OCI-LY1 (cell line): Measurements from ENCODE around the gene E4F1.

Source experiments
- H2AFZ ChIP-seq: fragments of 200-600 bp; sonication (generic), shearing (Covaris generic); 2 replicates; pipeline ENCODE4 v1.6.0; 2014; ENCODE audit warnings: antibody characterized with exemption, mild to moderate bottlenecking, low read length
- H3F3A ChIP-seq: fragments of 200-600 bp; sonication (generic), shearing (Covaris generic); 2 replicates; pipeline ENCODE4 v1.6.0; 2014; ENCODE audit warnings: mild to moderate bottlenecking, antibody characterized with exemption, low read length, moderate library complexity; ENCODE audit not compliant: insufficient read depth
- H3K27ac ChIP-seq: fragments of 200-600 bp; sonication (generic); 2 replicates; pipeline ENCODE4 v1.5.1; 2014; ENCODE audit warnings: low read length, mixed run types, mild to moderate bottlenecking, low read depth; ENCODE audit not compliant: poor library complexity, severe bottlenecking
- H3K27me3 ChIP-seq: fragments of 200-600 bp; sonication (generic); 2 replicates; pipeline ENCODE4 v1.6.0; 2014; ENCODE audit warnings: antibody characterized with exemption, mild to moderate bottlenecking, low read length, moderate library complexity; ENCODE audit not compliant: insufficient read depth
- H3K36me3 ChIP-seq: fragments of 200-600 bp; sonication (generic); 2 replicates; pipeline ENCODE4 v1.6.1; 2014; ENCODE audit warnings: mild to moderate bottlenecking, antibody characterized with exemption, low read length, moderate library complexity, mixed read lengths; ENCODE audit not compliant: insufficient read depth
- H3K4me1 ChIP-seq: fragments of 200-600 bp; sonication (generic); 2 replicates; pipeline ENCODE4 v1.5.1; 2014; ENCODE audit warnings: mild to moderate bottlenecking, low read length, moderate library complexity; ENCODE audit not compliant: insufficient read depth, severe bottlenecking
- H3K4me2 ChIP-seq: fragments of 200-600 bp; sonication (generic), shearing (Covaris generic); 2 replicates; pipeline ENCODE4 v1.6.1; 2014; ENCODE audit warnings: low read length
- H3K4me3 ChIP-seq: fragments of 200-600 bp; sonication (generic); 2 replicates; pipeline ENCODE4 v1.5.1; 2014; ENCODE audit warnings: low read length, low read depth, mild to moderate bottlenecking, mixed read lengths; ENCODE audit not compliant: poor library complexity, severe bottlenecking
- H3K79me2 ChIP-seq: fragments of 200-600 bp; shearing (Covaris generic); 2 replicates; pipeline ENCODE4 v1.6.1; 2016; ENCODE audit warnings: mixed run types, low read length, mixed read lengths; ENCODE audit not compliant: insufficient read depth
- H3K9ac ChIP-seq: fragments of 200-600 bp; sonication (generic), shearing (Covaris generic); 2 replicates; pipeline ENCODE4 v1.6.1; 2014; ENCODE audit warnings: mild to moderate bottlenecking, low read length, mixed read lengths
- H3K9me2 ChIP-seq: fragments of 200-600 bp; sonication (generic), shearing (Covaris generic); 2 replicates; pipeline ENCODE4 v1.6.1; 2014; ENCODE audit warnings: low read depth, mild to moderate bottlenecking, low read length, mixed read lengths
- H3K9me3 ChIP-seq: fragments of 200-600 bp; shearing (Covaris generic); 2 replicates; pipeline ENCODE4 v1.6.1; 2014; ENCODE audit warnings: low read length, mixed read lengths
- H4K20me1 ChIP-seq: fragments of 200-600 bp; sonication (generic), shearing (Covaris generic); 2 replicates; pipeline ENCODE4 v1.6.0; 2016; ENCODE audit warnings: mild to moderate bottlenecking, low read length; ENCODE audit not compliant: insufficient read depth
- EZH2 ChIP-seq: fragments of 200-600 bp; sonication (generic), shearing (Covaris generic); IDR thresholded peaks from 2 replicates; pipeline ENCODE4 v1.8.0; 2017; ENCODE audit warnings: borderline replicate concordance, mixed run types, mild to moderate bottlenecking, antibody characterized with exemption, low read length, moderate library complexity, mixed read lengths
- TF ChIP-seq, protein P1 (sequence below): fragments of 200-600 bp; sonication (generic), shearing (Covaris generic); IDR thresholded peaks from 2 replicates; pipeline ENCODE4 v1.5.1; 2017; ENCODE audit warnings: mild to moderate bottlenecking, antibody characterized with exemption, low read length, moderate library complexity, mixed read lengths

The E4F1 gene

DNA sequence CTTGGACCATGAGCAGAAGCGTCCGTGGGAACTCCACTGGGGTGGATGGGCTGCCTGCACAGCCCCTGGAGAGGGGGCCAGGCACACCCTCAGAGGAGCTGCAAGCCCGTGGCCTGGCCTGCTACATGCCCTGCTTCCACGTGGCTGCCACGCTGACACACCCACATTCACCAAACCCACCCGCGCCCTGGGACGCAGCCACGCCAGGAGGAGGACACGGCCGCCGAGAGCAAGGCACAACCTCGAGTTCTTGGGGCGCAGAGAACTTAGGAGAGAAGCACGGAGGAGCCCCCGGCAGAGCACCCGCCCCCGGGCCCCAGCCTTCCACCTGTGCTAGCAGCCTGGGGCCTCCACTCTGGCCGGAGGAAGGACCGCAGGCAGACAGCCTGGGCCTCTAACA, 45.8 kb upstream of the E4F1 start:
- Histone ChIP-seq H2AFZ (no peak overlapping the region), H3K9me2 (no peaks in the 10 kb centered on the region), H3K9ac (no peak overlapping the region), H3F3A (no peaks in the 10 kb centered on the region), H3K4me3 (no peak overlapping the region), H3K9me3 (no peaks in the 10 kb centered on the region), H3K4me2 (no peak overlapping the region), H3K27ac (no peak overlapping the region), H3K79me2 (no peaks in the 10 kb centered on the region), H3K4me1 (no peaks in the 10 kb centered on the region), H3K36me3 (peaks cover 47% of the 10 kb centered on the region), H4K20me1 (no peaks in the 10 kb centered on the region), H3K27me3 (no peaks in the 10 kb centered on the region)
- no peak for TF ChIP-seq EZH2
- TF ChIP-seq, protein P1, sequence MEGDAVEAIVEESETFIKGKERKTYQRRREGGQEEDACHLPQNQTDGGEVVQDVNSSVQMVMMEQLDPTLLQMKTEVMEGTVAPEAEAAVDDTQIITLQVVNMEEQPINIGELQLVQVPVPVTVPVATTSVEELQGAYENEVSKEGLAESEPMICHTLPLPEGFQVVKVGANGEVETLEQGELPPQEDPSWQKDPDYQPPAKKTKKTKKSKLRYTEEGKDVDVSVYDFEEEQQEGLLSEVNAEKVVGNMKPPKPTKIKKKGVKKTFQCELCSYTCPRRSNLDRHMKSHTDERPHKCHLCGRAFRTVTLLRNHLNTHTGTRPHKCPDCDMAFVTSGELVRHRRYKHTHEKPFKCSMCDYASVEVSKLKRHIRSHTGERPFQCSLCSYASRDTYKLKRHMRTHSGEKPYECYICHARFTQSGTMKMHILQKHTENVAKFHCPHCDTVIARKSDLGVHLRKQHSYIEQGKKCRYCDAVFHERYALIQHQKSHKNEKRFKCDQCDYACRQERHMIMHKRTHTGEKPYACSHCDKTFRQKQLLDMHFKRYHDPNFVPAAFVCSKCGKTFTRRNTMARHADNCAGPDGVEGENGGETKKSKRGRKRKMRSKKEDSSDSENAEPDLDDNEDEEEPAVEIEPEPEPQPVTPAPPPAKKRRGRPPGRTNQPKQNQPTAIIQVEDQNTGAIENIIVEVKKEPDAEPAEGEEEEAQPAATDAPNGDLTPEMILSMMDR: no peak

DNA sequence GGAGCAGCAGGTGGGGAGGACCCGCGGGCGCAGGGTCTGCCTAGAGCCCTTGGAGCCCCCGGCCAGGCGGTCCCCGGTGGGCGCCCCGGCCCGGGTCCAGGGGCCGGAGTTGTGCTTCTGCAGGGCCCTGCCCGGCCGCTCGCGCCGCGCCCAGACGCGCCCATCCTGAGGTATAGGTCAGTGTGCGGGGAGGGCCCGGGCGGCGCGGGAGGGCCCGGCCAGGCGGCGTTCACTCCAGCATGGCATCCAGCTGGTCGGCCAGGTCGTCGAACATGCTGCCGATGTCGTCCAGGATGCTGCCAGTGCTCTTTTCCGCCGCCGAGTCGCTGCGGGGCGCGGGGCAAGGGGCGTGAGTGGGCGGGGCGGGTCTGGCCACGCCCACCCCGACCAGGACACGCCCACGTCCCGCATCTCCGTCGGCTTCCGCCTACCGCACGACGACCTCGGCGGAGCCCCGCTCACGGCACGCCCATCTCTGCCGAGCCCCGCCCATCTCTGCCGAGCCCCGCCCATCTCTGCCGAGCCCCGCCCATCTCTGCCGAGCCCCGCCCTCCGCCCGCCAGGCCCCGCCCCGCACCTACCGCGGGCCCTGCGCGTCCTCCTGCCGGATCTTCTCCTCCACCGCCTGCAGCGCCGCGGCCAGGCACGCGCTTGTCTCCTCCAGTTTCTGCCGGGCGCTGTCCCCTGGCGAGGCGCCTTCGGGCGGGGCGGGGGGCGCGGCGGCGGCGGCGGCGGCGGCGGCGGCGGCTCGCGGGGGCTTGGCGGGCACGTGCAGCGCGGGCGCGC, 44.9 kb upstream of the E4F1 start:
- H3K36me3 ChIP-seq: peaks cover 38% of the 10 kb centered on the region
- H3K27ac ChIP-seq: no peak overlapping the region
- H3K9me2 ChIP-seq: no peaks in the 10 kb centered on the region
- no peaks in the 10 kb centered on the region for H3K79me2 ChIP-seq
- H3K4me2 ChIP-seq: no peak overlapping the region
- TF ChIP-seq EZH2: no peak
- TF ChIP-seq, protein P1: no peak
- H3K9ac ChIP-seq: no peak overlapping the region
- no peaks in the 10 kb centered on the region for H3K4me1 ChIP-seq
- H2AFZ ChIP-seq: no peak overlapping the region
- H4K20me1 ChIP-seq: no peaks in the 10 kb centered on the region
- no peaks in the 10 kb centered on the region for H3F3A ChIP-seq
- H3K27me3 ChIP-seq: no peaks in the 10 kb centered on the region
- no peak overlapping the region for H3K4me3 ChIP-seq
- H3K9me3 ChIP-seq: no peaks in the 10 kb centered on the region

DNA sequence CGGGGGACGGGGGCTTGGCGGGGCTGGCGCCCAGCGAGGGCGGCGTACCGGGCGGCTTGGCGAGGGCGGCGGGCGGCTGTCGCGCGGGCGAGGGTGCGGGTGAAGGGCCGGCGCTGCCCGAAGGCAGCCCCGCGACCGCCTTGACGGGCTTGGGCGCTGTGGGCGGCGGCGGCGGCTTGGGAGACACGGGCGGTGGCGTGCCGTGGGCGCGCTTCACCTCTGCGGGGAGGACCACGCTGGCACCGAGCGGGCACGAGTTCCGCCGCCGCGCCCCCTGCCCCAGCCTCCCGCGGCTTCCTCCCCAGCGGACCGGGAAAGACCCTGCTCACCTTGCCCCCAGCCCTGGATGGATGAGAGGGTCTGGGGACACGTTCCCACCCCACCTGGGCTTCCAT, 44.3 kb upstream of the E4F1 start:
- no peak overlapping the region for H3K9ac ChIP-seq
- H3K4me2 ChIP-seq: no peak overlapping the region
- H3K36me3 ChIP-seq: peaks cover 34% of the 10 kb centered on the region
- TF ChIP-seq, protein P1: no peak
- TF ChIP-seq EZH2: no peak
- H3K27ac ChIP-seq: no peak overlapping the region
- no peaks in the 10 kb centered on the region for H3K27me3 ChIP-seq
- no peaks in the 10 kb centered on the region for H3F3A ChIP-seq
- H3K9me3 ChIP-seq: no peaks in the 10 kb centered on the region
- H4K20me1 ChIP-seq: no peaks in the 10 kb centered on the region
- no peaks in the 10 kb centered on the region for H3K4me1 ChIP-seq
- H3K9me2 ChIP-seq: no peaks in the 10 kb centered on the region
- H3K4me3 ChIP-seq: no peak overlapping the region
- H2AFZ ChIP-seq: no peak overlapping the region
- H3K79me2 ChIP-seq: no peaks in the 10 kb centered on the region
